GM12801 (cell line): ENCODE results near the gene C2orf92.

Experiments used
- CTCF ChIP-seq: IDR thresholded peaks from one replicate; pipeline ENCODE4 v1.5.1; 2011; ENCODE audit warnings: control low read depth; ENCODE audit not compliant: insufficient read length; ENCODE audit errors: extremely low read depth

C2orf92 gene

GRCh38 chr2:97728091-97728731 lies 58.7 kb downstream of the C2orf92 start:
- no peak for TF ChIP-seq CTCF

GRCh38 chr2:97730245-97730644 lies 60.7 kb downstream of the C2orf92 start:
- TF ChIP-seq CTCF = no peak

GRCh38 chr2:97731274-97732020 lies 61.9 kb downstream of the C2orf92 start:
- TF ChIP-seq CTCF = no peak

- no peak for TF ChIP-seq CTCF
These were observed 63.2 kb downstream of the C2orf92 start for GRCh38 chr2:97732436-97733340.

- no peak for TF ChIP-seq CTCF
These were observed 64.0 kb downstream of the C2orf92 start for GRCh38 chr2:97733341-97734035.

GRCh38 chr2:97734061-97735051 lies 64.8 kb downstream of the C2orf92 start:
- no peak for TF ChIP-seq CTCF
